GM12874 (cell line): ENCODE data around the gene NRG3.

Source experiments
- TF ChIP-seq, protein P1 (sequence below): IDR thresholded peaks from 2 replicates; pipeline ENCODE4 v1.5.1; 2011; ENCODE audit warnings: low read depth, mild to moderate bottlenecking, control low read depth, low read length, moderate library complexity; ENCODE audit not compliant: insufficient read depth

Gene NRG3

DNA sequence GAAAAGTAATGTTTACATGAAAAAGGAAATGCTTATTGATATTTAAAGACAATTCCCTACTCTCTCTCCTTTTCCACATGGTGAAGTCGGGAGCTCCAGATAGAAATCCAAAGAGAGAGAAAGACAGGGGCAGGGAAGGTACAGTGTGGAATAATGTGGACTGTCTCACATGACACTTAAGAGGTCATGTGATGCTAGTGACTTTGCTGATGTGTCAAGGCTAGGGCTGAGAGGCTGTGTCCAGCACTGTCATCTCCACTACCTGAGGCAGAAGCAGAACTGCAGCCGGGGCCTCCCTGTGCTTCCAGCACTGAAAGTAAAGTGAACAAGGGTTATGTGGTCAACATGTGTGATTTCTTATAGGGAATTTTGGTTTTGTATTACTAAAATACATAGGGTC is 26.0 kb downstream of the NRG3 start:
- TF ChIP-seq, protein P1, sequence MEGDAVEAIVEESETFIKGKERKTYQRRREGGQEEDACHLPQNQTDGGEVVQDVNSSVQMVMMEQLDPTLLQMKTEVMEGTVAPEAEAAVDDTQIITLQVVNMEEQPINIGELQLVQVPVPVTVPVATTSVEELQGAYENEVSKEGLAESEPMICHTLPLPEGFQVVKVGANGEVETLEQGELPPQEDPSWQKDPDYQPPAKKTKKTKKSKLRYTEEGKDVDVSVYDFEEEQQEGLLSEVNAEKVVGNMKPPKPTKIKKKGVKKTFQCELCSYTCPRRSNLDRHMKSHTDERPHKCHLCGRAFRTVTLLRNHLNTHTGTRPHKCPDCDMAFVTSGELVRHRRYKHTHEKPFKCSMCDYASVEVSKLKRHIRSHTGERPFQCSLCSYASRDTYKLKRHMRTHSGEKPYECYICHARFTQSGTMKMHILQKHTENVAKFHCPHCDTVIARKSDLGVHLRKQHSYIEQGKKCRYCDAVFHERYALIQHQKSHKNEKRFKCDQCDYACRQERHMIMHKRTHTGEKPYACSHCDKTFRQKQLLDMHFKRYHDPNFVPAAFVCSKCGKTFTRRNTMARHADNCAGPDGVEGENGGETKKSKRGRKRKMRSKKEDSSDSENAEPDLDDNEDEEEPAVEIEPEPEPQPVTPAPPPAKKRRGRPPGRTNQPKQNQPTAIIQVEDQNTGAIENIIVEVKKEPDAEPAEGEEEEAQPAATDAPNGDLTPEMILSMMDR = no peak

GRCh38 chr10:81903472-81903871 is 28.5 kb downstream of the NRG3 start:
- TF ChIP-seq, protein P1 = no peak

DNA sequence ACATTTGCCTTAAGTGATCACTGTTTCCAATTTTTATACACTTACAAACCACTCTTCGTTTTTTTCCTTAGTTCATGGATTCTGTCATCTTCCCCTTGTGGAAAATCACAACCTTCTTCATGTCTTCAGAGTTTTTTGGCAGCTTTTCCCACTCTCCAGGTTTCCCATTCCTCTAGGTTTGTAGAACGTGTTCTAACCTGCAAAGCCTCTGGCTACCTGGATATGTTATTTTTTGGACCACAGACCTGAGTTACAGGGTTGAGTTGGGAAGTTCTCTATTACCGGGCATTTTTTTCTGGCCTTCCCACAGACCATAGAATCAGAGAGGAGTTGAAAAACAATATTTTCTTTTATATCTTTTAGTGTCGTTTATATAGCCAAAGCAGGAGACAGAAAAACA is 30.2 kb downstream of the NRG3 start:
- TF ChIP-seq, protein P1 = no peak

DNA sequence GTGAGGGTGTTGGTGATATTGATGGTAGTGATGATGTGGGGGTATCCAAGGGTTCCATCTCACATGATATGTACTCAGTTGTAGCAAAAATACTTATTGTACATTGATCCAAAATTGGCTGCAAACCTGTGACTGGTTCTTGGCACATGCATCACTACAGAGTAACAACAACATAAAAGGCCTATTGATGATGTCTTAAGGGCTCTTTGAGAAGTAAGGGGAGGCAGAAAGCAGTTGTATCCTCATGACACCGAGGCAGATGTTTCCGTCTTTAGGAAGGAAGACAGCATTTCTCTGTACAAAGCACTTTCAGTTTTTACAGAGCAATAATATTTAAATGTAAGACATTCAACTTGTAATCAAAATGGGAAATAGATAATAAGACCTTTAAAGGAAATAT is 34.5 kb downstream of the NRG3 start:
- TF ChIP-seq, protein P1 = no peak

GRCh38 chr10:81911328-81911727 is 36.3 kb downstream of the NRG3 start:
- TF ChIP-seq, protein P1 = no peak

DNA sequence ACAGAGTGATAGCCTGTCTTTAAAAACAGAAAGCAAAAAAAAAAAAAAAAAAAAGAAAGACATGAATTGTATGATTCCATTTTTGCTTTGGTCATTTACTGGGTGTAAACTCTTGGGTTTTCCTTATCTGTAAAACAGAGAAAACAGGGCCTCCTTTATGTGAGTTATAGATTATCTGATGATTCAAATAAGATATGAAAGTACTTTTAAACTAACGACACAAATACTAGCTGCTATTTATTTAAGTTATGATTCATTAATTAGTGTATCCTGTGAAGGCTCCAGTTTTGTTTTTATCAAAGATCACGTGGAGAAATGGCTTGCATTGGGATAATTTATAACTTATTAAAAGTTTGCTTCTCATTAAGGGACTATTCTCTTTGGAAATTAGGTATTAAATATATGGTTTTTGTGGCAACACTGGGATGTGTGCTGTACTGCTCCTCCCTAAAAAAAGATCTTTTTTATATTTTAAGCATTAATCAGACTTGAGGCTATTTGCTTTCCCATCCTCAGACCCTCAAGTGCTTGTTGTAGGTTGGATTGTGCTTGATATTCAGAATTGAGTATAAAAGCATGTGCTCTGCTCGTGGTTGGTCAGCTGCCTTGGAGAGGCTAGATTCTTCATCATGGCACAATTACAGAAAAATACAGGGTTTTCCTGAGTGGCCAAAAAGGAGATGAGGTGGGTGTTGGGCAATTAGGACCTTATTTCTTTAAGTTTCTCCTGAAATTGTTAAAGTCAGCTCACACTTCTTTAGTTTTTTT is 39.9 kb downstream of the NRG3 start:
- TF ChIP-seq, protein P1 = no peak

DNA sequence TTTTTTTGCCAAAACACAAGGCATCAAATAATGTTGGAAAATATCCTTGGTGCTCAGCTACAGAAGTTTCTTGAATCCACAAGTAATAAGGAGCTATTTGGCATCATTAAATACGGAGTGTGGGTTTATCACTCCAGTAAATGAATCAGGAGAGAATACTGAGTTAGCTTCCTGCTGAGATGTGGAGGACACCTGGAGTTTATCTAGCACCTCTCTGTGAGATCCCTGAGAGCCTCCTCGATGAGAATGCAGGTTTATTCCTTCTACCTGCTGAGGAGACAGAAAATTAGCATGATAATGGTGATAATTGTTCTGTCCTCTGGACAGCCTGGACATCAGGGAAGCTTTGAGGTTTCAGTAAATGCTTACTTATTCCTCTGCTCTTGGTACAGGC is 40.5 kb downstream of the NRG3 start:
- TF ChIP-seq, protein P1 = no peak
